RPMI7951 (cell line): Measurements from ENCODE around the gene UQCR10. TPM values are rescaled to one million over a fixed set of nuclear protein-coding genes. Genes with fewer than 3 reads are reported as not detected.

Experiments used
- DNase-seq: peaks from one replicate; pipeline ENCODE4 v3.0.0-alpha.2; 2012; ENCODE audit warnings: low read depth
- total RNA-seq: library from RNA; depleted of rRNA; stranded (reverse); fragments of >200 nt; shearing (Covaris generic); gene quantifications from 2 replicates; pipeline ENCODE4 v1.2.3, GENCODE V29; 2014; rRNA removed

The UQCR10 gene
- total RNA-seq, 1 experiment from 2014 or later: 150 TPM

DNA sequence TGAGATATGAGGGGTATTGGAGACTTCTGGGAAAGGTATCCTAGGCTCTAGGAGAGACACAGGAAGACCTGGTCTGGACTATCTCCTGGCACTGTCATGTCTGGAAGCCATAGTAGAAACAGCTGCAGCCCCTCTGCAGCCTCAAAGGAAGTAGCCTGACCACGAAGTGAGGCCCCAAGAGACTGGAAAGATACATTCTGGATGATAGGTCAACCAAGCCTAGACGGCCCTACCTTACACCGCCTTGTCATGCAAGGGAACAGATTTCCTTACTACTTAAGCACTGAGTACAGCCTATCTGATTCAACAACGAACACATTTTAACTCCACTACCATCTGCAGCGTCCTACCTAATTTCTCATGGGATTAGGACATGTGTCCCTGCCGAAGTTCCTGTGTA is 31.1 kb downstream of the UQCR10 start:
- DNase-seq: peak; percentile 40

DNA sequence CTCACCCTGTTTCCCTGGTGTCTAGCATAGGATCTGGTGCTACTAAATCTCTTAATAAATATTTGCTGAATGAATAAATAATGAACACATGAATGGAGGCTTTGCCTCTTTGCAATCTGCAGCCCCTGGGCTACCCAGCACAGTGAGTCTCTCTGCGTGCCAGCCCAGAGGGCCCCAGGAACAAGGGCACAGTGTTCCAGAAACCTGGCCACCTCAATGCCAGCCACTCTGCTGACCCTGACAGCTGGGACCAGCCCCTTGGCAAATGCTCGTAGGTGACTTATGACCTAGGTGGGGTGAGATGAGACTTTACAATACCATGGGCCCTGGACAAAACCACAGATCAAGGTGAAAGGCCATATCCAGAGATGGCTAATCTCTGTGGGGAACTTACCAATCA is 31.6 kb downstream of the UQCR10 start:
- DNase-seq: no peak

DNA sequence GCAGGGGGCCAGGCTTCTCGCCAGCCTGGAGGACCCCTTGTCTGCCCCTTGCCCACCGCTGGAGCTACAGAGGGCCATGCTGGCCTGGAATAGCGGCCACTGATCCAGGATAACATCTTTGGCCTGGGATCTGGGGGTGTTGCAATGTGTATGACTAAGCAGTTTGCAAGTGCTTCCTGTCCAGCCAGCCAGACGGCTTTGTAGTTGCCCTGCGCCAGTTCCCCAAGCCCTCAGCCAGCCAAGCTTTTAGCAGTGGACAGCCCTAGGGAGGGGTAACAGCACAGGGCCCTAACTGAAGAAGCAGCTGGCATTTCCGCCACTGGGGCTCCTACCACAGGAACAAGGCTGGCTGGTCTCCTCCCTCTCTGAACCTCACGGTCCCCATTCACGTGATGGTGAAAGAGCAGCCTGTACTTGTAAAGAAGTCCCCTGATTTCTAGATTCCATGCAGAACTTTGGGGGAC is 32.1 kb downstream of the UQCR10 start:
- DNase-seq: peak; percentile 97

DNA sequence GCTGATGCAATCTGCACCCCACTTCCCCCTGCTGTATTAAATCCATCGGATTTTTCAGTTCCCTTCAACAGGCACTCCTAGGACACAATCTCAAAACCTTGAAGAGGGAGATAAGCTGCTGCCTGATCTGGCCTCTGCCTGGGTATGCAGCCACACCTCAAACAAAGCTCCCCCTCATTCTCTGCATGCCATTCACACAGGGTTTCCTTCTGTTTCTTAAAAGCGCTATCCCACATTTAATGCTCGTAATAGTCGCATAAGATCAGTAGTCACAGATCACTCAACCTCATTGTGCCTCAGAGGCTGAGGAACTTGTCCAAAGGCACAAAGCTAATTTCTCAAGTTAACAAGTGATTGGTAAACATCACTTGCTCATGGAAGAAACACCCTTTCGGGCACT is 34.0 kb downstream of the UQCR10 start:
- DNase-seq: no peak

DNA sequence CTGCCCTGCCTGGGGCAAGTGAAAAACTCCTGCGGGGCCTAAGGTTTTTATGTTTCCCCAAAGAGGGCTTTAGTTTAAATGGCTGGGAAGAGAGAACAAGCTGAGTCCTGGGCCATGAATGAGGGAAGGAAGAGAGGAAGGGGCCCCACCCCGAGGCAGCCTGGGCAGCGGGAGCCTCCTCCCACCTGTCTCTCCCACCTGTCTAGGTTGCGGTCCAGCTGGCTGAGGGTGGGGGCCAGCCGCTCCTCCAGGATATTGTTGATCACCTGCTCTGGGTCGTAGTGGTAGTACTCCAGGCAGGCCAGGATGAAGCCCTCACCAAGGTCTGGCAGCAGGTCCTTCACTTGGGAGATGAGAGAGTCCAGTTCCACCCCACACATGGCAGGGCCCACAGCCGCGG is 34.6 kb downstream of the UQCR10 start:
- no peak for DNase-seq

DNA sequence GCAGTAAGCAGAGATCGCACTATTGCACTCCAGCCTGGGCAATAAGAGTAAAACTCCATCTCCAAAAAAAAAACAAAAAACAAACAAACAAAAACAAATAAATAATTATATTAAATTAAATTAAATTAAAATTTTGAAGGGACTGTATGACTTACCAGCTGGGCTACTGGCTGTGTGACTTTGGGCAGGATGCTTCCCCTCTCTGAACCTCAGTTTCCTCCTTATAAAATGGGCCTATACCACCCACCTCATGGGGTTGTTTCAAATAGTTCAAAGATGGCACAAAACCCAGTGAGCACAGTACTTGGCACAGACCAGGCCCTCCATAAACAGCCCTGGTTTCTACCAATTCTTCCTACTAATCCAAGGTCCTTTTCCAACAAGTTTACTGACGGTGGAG is 36.0 kb downstream of the UQCR10 start:
- no peak for DNase-seq

DNA sequence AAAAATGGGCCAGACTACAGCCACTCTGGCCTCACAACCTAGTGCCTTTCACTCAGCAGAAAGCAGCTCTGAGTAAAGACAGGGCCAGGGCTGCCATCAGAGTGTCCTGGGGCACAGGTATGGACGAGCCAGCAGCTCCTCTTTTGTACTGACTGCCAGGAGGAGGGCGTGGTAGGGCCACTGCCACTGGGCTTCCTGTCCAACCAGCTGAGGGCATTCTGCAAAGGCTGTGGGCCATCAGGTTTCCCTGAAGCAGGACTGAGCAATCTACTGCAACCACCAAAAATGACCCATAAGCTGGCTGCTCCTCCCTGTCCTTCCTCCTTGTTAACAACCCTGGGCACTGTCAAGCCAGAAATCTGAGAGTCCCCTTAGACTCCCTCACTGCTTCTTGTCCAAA is 37.8 kb downstream of the UQCR10 start:
- DNase-seq: no peak

DNA sequence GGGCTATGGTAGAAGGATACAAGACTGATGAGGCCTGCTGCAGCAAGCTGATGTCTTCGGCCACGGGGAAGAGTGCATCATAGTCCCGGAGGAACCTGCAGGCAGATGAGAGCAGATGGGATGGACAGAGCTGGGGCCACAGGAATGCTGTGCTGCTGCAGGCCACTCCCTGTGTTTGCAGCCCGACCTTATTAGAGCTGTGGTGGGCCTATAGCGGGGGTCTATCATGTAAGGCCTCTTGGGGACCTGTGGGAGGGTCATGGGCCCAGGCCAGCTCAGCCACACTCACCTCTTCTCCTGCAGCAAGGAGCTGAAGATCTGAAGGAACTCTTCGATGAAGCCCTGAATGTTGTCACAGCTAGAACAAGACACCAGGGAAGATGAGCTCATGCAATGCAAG is 39.0 kb downstream of the UQCR10 start:
- DNase-seq: no peak

DNA sequence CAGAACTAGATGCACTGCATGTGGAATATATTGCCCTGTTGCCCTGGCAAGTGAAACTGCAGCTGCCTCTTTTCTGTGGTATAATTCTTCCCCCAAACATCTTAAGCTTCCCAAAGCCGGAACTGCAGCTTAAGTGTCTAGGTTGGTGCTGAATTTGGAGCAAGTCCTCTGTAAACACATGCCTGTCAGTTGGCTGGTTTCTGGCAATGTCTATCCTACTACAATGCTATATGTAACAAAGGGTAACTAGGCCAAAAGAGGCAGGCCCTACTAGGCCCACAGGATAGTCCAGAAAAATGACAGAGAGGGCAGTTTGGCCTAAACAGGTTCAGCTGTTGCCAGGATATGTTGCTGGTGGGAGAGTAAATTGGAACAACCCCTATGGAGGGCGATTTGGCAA is 43.0 kb downstream of the UQCR10 start:
- DNase-seq: no peak

DNA sequence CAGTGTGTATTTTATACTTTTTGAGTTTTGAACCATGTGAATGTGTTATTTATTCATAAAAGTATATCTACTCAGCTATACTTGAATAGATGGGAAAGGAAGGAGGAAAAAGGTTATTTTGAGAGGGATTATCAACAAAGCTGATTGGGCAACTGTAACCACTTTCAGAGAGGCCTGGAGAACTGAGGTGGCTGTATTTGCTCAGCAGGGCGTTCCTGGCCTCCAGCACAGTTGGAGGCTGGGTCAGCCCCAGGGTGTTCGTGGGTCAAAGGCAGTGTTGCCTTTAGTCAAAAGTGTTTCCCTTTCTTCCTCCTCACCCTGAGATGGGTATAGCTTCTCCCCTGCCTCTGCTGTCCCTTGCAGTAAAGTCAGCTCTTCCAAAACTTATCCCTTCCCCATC is 44.2 kb downstream of the UQCR10 start:
- DNase-seq: no peak

DNA sequence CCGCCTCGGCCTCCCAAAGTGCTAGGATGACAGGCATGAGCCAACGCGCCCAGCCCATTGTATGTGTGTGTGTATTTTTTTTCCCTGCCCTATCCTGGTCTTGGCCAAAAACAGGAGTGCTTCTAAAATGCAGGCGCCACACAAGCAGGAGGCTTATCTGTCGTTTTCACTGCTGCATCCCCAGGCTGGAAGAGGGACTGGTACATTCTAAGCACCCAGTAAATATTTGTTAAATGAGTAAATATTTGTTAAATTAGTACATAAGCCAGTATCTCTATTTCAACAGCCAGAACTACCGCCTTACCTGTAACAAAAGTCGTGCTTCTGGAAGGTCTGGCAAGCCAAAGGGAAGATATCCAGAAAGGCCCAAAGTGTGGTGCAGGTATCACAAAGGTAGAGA is 46.0 kb downstream of the UQCR10 start:
- no peak for DNase-seq

DNA sequence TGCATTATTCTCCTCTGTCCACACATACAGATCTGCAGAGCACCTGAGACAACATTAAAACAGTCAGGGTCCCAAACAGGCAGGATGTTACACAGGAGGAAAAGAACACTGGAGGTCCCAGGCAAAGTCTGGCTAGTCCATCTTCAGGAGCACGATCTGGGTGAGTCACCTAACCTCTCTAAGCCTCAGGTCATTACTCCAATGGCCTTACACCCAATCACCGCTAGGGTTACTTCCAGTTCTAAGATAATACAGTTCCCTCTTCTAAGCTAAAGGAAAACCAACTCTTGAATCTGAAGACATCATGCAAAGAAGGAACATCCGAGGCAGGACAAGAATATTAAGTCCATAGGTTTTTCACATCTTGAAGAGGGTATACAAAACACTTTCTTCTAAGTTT is 46.4 kb downstream of the UQCR10 start:
- DNase-seq: peak; percentile 59

DNA sequence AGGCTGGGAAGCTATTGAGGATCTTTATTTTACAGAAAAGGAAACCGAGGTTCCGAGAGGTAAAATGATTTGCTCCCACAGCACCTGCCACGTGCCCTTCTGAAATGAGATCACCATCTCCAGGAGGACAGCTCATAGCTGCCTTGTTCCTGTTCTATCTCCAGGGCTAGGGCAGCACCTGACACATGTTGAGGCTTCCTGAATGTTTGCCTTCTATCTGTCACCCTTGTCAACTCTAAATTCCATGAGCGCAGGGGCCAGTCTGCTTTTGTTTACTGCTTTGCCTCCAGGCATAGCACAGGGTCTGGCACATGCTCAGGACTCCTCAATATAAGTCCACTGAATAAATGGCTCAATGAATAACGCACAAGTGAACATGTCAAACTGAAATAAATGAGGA is 46.8 kb downstream of the UQCR10 start:
- no peak for DNase-seq

DNA sequence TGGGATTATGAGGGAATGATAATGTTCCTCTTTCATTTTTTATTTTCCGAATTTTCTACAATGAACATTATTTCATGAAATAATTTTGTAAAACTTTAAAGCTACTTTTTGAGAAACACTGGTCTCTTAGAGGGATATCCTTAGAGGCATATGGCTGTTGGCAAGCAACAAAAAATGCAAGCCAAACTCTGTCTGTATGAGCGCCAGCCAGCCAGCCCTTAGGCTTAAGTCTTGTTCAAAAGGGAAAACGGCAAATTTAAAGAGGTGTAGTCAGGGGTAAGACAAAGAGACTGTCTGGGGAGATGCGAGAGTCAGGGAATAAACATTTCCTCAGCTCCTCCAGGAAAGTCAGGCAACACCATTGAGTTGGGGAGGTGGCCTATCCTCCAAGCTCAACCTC is 48.4 kb downstream of the UQCR10 start:
- no peak for DNase-seq

DNA sequence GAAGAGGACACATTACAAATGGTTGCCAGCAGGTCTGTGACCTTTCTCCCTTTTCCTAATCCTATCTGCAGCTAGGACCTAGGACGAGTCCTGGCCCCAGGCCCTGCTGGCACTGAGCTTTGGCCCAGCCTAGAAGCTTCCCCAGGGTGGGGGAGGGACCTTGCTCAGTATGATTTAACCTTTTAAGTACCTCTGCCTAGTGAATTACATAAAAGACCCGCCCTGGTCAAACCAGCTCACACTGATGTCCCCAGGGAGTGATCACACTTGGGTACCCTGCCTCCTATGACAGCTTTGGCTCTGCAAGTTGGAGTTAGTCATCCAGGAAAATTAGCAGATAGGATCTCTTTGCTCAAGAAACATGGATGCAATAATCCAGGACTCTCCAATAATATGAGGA is 49.0 kb downstream of the UQCR10 start:
- DNase-seq: no peak

DNA sequence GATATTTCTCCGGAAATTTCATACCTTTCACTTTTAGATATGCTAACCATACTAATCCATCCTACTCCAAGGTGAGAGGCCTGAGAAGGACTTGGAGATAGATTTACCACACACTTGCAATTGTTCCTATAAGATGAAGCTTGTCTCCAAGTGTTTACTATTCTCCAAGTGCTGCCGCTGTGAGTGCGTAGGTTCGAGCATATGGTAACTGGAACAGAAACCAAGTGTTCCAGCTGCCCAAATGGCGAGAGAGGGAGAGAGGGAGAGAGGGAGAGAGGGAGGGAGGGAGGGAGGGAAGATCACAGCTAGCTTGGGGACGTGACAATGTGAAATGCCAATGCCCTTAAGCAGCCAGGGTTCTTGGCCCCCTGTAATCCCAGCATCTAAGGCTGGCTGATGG is 49.4 kb downstream of the UQCR10 start:
- DNase-seq: no peak

DNA sequence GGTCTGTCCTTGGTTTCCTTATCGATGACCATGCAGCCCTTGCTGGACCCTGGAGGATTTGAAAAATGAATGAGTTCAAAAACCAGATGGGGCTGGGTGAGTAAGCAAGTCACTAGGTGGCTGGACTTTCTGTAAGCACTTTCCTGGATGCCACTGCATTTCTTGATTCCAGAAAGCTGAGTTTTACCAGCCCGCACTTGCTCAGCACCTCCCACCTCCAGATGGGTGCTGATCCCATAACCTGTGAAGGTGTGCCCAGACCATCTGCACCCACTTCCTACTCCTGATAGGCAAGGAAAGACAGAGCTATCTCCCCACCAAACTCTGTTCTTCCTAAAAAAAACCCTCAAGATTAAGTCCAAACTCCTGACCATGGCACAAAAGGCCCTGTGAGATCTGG is 49.8 kb downstream of the UQCR10 start:
- DNase-seq: no peak

DNA sequence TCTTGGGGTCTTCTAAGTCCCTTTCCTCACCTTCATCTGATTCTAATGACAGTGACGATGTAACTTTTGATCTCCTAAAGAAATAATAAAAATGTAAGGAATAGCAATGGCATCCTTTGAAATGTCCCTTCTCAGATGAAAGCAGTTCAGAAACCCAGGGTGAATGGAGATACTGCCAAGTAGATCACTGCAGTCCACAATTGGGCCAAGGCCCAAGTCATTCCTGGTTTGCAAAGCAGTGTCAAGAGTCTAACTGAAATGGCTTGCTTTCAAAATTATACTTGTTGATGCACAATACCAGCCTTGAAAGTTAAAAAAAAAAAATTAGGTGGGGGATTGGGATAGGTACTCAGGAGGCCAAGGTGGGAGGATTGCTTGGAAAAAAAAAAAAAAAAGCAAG is 50.6 kb downstream of the UQCR10 start:
- DNase-seq: no peak

DNA sequence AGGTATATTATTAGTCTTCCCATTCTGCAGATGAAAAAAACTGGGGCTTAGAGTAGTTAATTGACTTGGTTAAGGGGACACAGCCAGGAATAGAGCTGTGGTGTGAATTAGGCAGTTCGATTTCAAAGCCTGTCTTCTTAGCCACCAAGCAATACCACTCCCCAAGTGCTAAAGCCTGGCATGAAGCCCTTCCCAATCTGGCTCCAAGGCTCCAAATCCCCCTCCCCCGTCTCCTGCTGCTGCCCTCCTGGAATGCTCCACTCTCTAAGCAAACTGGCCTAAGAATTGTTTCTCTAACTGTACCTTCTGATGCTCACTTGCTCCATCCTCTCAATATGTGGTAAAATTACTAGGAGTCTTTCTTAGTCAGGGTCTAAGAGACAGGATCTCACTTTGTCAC is 52.3 kb downstream of the UQCR10 start:
- no peak for DNase-seq

Other genes with a start within 250 kb of the UQCR10 start
- 45.1 and 52.0 TPM in 2 replicates for gene THOC5, start 213.6 kb upstream of the UQCR10 start, total RNA-seq
- gene NIPSNAP1, start 186.3 kb upstream of the UQCR10 start, total RNA-seq: 50.8 and 52.9 TPM in 2 replicates
- gene NF2, start 163.7 kb upstream of the UQCR10 start, total RNA-seq: 35.9 TPM in 2 replicates
- not detected in 2 replicates for gene CABP7, start 47.4 kb upstream of the UQCR10 start, total RNA-seq
- 34.1 and 41.4 TPM in 2 replicates for gene ZMAT5, start 362 bp upstream of the UQCR10 start, total RNA-seq
- gene ASCC2, start 70.9 kb downstream of the UQCR10 start, total RNA-seq: 19.8 and 26.2 TPM in 2 replicates
- gene MTMR3, start 115.8 kb downstream of the UQCR10 start, total RNA-seq: 13.0 and 18.2 TPM in 2 replicates